HepG2 (cell line): Measurements from ENCODE around the gene C1QL4. TPM values are rescaled to one million over a fixed set of nuclear protein-coding genes. Genes with fewer than 3 reads are reported as not detected.

Experiments
- GATAD1 ChIP-seq: IDR thresholded peaks from 2 replicates; pipeline ENCODE4 v1.6.1; 2016; ENCODE audit warnings: missing genetic modification reagents, missing compliant biosample characterization
- RBM39 ChIP-seq: fragments of 200-400 bp; formaldehyde crosslinking; IDR thresholded peaks from one replicate; pipeline ENCODE4 v1.6.1; 2018; ENCODE audit warnings: antibody characterized with exemption, mild to moderate bottlenecking, low read depth, low read length; ENCODE audit not compliant: poor library complexity, severe bottlenecking
- SAP130 ChIP-seq: IDR thresholded peaks from 2 replicates; pipeline ENCODE4 v1.6.1; 2016; ENCODE audit warnings: low read depth
- SRSF1 ChIP-seq: fragments of 200-400 bp; formaldehyde crosslinking; optimal IDR thresholded peaks from 2 replicates; pipeline ENCODE3; 2017; ENCODE audit warnings: mild to moderate bottlenecking, low read depth, low read length, moderate library complexity
- TAF15 ChIP-seq: fragments of 200-400 bp; formaldehyde crosslinking; IDR thresholded peaks from one replicate; pipeline ENCODE4 v1.6.1; 2018; ENCODE audit warnings: mild to moderate bottlenecking, low read depth, low read length; ENCODE audit not compliant: poor library complexity, severe bottlenecking
- TGIF2 ChIP-seq: IDR thresholded peaks from 2 replicates; pipeline ENCODE4 v1.6.1; 2016; ENCODE audit warnings: control low read depth, missing compliant biosample characterization
- ZFP37 ChIP-seq: sonication (generic); formaldehyde crosslinking; IDR thresholded peaks from 2 replicates; pipeline ENCODE4 v1.4.0; 2020; ENCODE audit warnings: missing genetic modification reagents, borderline replicate concordance
- ZNF777 ChIP-seq: sonication (generic); formaldehyde crosslinking; IDR thresholded peaks from 2 replicates; pipeline ENCODE4 v1.4.0; 2020; ENCODE audit warnings: missing genetic modification reagents
- polyA plus RNA-seq, 8 experiments: library from polyadenylated mRNA; depleted of rRNA in 3 of 8; stranded (reverse) in 7 of 8; unstranded in 1 of 8; fragments of >200 nt; fragmentation: Illumina TruSeq in 4 of 8; extraction: Trizol in 4 of 8; gene quantifications; 2 replicates each; pipeline versions ENCODE4 v1.2.1 to v1.2.3, GENCODE V29; 2011 to 2016; ENCODE audit warnings: low read depth in 4 of 8, missing spikeins in 1 of 8, mixed read lengths in 1 of 8; ENCODE audit not compliant: insufficient read depth in 1 of 8
- total RNA-seq, 5 experiments: library from RNA; depleted of rRNA; stranded (reverse); fragments of >200 nt; fragmentation: Illumina TruSeq; extraction: Trizol; gene quantifications; 2 replicates each; pipeline ENCODE4 v1.2.3, GENCODE V29; 2016; ENCODE audit warnings: low read depth in 1 of 5
- TF ChIP-seq, protein P1 (sequence below): sonication (generic); formaldehyde crosslinking; IDR thresholded peaks from 2 replicates; pipeline ENCODE4 v1.5.0; 2020; ENCODE audit warnings: mild to moderate bottlenecking, missing genetic modification reagents, borderline replicate concordance
- TF ChIP-seq, protein P2 (sequence below): sonication (generic); formaldehyde crosslinking; IDR thresholded peaks from 2 replicates; pipeline ENCODE4 v1.9.0; 2021; ENCODE audit warnings: missing genetic modification reagents, borderline replicate concordance
- TF ChIP-seq, protein P3 (sequence below): sonication (generic); formaldehyde crosslinking; IDR thresholded peaks from 2 replicates; pipeline ENCODE4 v1.5.1; 2020; ENCODE audit warnings: missing genetic modification reagents, mild to moderate bottlenecking, borderline replicate concordance

Gene C1QL4
- total and polyA plus RNA-seq, 2 of the 13 experiments (the other 11 are each of a cell fraction or from before 2014, with no cell fraction given) = 0.03 TPM; not detected in 1

DNA sequence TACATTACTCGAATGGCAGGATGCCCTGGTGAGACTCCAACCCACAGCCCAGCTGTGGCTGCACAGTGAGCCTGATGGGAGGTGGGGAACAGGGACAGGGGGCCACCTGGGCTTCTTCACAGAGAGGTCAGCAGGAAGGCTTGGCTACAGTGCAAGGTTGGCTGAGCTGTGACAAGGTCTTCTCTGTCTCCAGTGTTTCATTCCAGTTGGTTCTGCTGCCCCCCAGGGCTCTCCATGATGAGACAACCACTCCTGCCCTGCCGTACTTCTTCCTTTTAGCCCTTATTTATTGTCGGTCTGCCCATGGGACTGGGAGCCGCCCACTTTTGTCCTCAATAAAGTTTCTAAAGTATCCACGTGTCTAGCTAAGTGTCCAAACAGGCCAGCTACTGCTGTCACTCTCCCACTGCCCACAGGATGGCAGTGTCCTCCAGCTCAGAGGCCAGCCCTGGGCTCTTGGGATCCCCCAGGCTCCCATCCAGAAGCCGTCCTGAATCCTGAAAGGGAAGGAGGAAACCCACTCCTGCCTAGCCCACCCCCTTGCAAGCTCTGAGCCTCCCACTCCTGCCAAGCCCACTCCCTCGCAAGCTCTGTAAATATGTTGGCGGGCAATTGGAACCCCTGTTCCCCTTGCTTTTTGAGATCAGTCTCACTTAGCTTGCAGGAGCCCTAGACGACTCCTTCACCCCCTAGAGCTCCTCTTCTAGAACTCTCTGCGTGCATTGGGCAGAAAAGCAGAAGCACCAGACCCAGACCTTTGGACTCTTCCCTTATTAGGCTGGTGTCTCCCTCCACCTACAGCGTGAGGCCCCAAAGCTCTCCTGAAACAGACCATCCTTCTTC, 5.4 kb downstream of the C1QL4 start (continued):
- TF ChIP-seq, protein P1, sequence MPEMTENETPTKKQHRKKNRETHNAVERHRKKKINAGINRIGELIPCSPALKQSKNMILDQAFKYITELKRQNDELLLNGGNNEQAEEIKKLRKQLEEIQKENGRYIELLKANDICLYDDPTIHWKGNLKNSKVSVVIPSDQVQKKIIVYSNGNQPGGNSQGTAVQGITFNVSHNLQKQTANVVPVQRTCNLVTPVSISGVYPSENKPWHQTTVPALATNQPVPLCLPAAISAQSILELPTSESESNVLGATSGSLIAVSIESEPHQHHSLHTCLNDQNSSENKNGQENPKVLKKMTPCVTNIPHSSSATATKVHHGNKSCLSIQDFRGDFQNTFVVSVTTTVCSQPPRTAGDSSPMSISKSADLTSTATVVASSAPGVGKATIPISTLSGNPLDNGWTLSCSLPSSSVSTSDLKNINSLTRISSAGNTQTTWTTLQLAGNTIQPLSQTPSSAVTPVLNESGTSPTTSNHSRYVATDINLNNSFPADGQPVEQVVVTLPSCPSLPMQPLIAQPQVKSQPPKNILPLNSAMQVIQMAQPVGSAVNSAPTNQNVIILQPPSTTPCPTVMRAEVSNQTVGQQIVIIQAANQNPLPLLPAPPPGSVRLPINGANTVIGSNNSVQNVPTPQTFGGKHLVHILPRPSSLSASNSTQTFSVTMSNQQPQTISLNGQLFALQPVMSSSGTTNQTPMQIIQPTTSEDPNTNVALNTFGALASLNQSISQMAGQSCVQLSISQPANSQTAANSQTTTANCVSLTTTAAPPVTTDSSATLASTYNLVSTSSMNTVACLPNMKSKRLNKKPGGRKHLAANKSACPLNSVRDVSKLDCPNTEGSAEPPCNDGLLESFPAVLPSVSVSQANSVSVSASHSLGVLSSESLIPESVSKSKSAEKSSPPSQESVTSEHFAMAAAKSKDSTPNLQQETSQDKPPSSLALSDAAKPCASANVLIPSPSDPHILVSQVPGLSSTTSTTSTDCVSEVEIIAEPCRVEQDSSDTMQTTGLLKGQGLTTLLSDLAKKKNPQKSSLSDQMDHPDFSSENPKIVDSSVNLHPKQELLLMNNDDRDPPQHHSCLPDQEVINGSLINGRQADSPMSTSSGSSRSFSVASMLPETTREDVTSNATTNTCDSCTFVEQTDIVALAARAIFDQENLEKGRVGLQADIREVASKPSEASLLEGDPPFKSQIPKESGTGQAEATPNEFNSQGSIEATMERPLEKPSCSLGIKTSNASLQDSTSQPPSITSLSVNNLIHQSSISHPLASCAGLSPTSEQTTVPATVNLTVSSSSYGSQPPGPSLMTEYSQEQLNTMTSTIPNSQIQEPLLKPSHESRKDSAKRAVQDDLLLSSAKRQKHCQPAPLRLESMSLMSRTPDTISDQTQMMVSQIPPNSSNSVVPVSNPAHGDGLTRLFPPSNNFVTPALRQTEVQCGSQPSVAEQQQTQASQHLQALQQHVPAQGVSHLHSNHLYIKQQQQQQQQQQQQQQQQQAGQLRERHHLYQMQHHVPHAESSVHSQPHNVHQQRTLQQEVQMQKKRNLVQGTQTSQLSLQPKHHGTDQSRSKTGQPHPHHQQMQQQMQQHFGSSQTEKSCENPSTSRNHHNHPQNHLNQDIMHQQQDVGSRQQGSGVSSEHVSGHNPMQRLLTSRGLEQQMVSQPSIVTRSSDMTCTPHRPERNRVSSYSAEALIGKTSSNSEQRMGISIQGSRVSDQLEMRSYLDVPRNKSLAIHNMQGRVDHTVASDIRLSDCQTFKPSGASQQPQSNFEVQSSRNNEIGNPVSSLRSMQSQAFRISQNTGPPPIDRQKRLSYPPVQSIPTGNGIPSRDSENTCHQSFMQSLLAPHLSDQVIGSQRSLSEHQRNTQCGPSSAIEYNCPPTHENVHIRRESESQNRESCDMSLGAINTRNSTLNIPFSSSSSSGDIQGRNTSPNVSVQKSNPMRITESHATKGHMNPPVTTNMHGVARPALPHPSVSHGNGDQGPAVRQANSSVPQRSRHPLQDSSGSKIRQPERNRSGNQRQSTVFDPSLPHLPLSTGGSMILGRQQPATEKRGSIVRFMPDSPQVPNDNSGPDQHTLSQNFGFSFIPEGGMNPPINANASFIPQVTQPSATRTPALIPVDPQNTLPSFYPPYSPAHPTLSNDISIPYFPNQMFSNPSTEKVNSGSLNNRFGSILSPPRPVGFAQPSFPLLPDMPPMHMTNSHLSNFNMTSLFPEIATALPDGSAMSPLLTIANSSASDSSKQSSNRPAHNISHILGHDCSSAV (CRISPR knock-in tag) = no peak
- TF ChIP-seq ZNF777 (CRISPR knock-in tag) (no peak), RBM39 (peak; percentile 64), TAF15 (no peak), SAP130 (peak; percentile 33; the same call in 1 of the 2 replicates), GATAD1 (CRISPR knock-in tag) (no peak), SRSF1 (no peak), ZFP37 (no peak), TGIF2 (CRISPR knock-in tag) (peak; percentile 40; the same call in 1 of the 2 replicates)
- TF ChIP-seq, protein P2, sequence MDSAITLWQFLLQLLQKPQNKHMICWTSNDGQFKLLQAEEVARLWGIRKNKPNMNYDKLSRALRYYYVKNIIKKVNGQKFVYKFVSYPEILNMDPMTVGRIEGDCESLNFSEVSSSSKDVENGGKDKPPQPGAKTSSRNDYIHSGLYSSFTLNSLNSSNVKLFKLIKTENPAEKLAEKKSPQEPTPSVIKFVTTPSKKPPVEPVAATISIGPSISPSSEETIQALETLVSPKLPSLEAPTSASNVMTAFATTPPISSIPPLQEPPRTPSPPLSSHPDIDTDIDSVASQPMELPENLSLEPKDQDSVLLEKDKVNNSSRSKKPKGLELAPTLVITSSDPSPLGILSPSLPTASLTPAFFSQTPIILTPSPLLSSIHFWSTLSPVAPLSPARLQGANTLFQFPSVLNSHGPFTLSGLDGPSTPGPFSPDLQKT (CRISPR knock-in tag) = no peak
- TF ChIP-seq, protein P3, sequence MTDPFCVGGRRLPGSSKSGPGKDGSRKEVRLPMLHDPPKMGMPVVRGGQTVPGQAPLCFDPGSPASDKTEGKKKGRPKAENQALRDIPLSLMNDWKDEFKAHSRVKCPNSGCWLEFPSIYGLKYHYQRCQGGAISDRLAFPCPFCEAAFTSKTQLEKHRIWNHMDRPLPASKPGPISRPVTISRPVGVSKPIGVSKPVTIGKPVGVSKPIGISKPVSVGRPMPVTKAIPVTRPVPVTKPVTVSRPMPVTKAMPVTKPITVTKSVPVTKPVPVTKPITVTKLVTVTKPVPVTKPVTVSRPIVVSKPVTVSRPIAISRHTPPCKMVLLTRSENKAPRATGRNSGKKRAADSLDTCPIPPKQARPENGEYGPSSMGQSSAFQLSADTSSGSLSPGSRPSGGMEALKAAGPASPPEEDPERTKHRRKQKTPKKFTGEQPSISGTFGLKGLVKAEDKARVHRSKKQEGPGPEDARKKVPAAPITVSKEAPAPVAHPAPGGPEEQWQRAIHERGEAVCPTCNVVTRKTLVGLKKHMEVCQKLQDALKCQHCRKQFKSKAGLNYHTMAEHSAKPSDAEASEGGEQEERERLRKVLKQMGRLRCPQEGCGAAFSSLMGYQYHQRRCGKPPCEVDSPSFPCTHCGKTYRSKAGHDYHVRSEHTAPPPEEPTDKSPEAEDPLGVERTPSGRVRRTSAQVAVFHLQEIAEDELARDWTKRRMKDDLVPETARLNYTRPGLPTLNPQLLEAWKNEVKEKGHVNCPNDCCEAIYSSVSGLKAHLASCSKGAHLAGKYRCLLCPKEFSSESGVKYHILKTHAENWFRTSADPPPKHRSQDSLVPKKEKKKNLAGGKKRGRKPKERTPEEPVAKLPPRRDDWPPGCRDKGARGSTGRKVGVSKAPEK (CRISPR knock-in tag) = no peak
